HCT116 (cell line): ENCODE data around the gene RSRC1.

ENCODE experiments used
- CBX3 ChIP-seq: IDR thresholded peaks from 2 replicates; pipeline ENCODE4 v1.6.1; 2012; ENCODE audit warnings: low read depth
- TF ChIP-seq, protein P1 (sequence below): IDR thresholded peaks from 2 replicates; pipeline ENCODE4 v1.6.1; 2012
- TF ChIP-seq, protein P2 (sequence below), 3 experiments: fragments of 200-600 bp in 1 of 3; sonication (generic) in 1 of 3; IDR thresholded peaks in 2 of 3; conservative IDR thresholded peaks in 1 of 3; 2 replicates each; pipeline ENCODE4 v1.5.1; 2012 to 2017; ENCODE audit warnings: low read depth in 2 of 3, low read length in 2 of 3, antibody characterized with exemption in 1 of 3, borderline replicate concordance in 1 of 3, control low read depth in 1 of 3, mild to moderate bottlenecking in 1 of 3, mixed read lengths in 1 of 3, mixed run types in 1 of 3, moderate library complexity in 1 of 3; ENCODE audit not compliant: insufficient read depth in 1 of 3

DNA sequence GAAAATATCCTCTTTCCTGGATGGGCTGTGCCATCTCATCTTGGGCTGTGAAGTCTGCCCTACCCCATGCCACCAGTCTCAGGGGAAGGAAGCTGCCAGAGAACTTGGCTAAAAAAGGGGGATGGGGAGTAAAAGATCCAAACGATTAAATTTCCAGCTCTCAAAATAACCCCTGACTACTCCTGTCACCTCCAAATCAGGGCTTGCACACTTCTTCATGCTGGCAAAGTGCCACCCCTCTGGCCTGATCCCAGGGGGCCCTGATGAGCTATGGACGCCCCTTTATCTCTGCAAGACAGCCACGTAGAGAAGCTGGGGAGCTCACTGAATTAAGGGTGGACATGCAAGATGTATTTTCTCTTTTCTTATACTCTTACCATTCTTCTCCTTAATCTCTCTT is 459.9 kb downstream of the RSRC1 start:
- no peak for TF ChIP-seq CBX3
- TF ChIP-seq, protein P1, sequence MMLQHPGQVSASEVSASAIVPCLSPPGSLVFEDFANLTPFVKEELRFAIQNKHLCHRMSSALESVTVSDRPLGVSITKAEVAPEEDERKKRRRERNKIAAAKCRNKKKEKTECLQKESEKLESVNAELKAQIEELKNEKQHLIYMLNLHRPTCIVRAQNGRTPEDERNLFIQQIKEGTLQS, result no peak
- TF ChIP-seq, protein P2, sequence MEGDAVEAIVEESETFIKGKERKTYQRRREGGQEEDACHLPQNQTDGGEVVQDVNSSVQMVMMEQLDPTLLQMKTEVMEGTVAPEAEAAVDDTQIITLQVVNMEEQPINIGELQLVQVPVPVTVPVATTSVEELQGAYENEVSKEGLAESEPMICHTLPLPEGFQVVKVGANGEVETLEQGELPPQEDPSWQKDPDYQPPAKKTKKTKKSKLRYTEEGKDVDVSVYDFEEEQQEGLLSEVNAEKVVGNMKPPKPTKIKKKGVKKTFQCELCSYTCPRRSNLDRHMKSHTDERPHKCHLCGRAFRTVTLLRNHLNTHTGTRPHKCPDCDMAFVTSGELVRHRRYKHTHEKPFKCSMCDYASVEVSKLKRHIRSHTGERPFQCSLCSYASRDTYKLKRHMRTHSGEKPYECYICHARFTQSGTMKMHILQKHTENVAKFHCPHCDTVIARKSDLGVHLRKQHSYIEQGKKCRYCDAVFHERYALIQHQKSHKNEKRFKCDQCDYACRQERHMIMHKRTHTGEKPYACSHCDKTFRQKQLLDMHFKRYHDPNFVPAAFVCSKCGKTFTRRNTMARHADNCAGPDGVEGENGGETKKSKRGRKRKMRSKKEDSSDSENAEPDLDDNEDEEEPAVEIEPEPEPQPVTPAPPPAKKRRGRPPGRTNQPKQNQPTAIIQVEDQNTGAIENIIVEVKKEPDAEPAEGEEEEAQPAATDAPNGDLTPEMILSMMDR (IDR thresholded peaks at IDR 0.05 in 2 of 3, conservative IDR thresholded peaks at IDR 0.05 in 1 of 3; ENCODE audit: borderline replicate concordance in 1 of 3, insufficient read depth in 1 of 3, low read depth in 2 of 3, low read length in 2 of 3), result no peak
